NCI-H748 treated with DMSO at 0.1 percent for 48 hours (cell line): ENCODE data around the gene CLSTN2.

ENCODE experiments used
- DNase-seq: peaks from one replicate; lab custom pipeline; 2025; lab: John Stamatoyannopoulos, UW

CLSTN2 gene

GRCh38 chr3:140597364-140597763, 662.4 kb downstream of the CLSTN2 start:
- no peak for DNase-seq

GRCh38 chr3:140597792-140598191, 662.8 kb downstream of the CLSTN2 start:
- DNase-seq: no peak

GRCh38 chr3:140599009-140599408, 664.0 kb downstream of the CLSTN2 start:
- no peak for DNase-seq

GRCh38 chr3:140599496-140599895, 664.5 kb downstream of the CLSTN2 start:
- DNase-seq: no peak

GRCh38 chr3:140601881-140602280, 666.9 kb downstream of the CLSTN2 start:
- no peak for DNase-seq

GRCh38 chr3:140602781-140603180, 667.8 kb downstream of the CLSTN2 start:
- DNase-seq: no peak

GRCh38 chr3:140603766-140604165, 668.8 kb downstream of the CLSTN2 start:
- DNase-seq: no peak

GRCh38 chr3:140610544-140610943, 675.6 kb downstream of the CLSTN2 start:
- DNase-seq: no peak

GRCh38 chr3:140614001-140614400, 679.0 kb downstream of the CLSTN2 start:
- DNase-seq: no peak

- no peak for DNase-seq
Measured at GRCh38 chr3:140617135-140617534, 682.1 kb downstream of the CLSTN2 start.

GRCh38 chr3:140626856-140627255, 691.9 kb downstream of the CLSTN2 start:
- DNase-seq: no peak
